ENCODE results near the gene AGAP3. TPM values are rescaled to one million over a fixed set of nuclear protein-coding genes. Genes with fewer than 3 reads are reported as not detected.

Gene AGAP3
- total and polyA plus RNA-seq, 4 donors = 3.9 to 27.0 (median 17.6) TPM

DNA sequence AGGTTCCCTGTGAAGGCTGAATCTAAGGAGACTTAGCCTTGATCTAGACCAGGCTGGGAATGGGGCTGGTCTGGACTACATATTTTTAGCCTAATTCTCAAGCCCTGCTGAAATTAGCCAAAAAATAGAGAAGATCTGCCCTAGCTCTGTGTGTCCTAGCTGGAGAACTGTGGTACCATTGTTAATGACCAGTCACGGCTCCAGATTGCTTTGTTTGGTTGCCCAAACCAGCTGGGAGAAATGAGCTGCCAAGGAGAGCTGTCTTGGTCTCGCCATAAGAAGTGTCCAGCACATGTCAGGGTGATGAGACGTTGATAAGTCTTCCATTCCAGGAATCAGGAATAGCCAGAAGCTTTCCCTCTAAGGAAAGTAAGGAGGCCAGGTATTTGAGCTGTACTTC, 60.5 kb downstream of the AGAP3 start:
- H3K4me3 ChIP-seq (ENCODE audit: low read depth in 1 of 3, low read length in 3 of 3) = no peak overlapping the region
- no peak overlapping the region for H3K9ac ChIP-seq (ENCODE audit: low read depth in 1 of 2, low read length in 2 of 2)
- DNase-seq (ENCODE audit: low spot score) = no peak
- WGBS = 86% methylated on average over 3 of the region's 3 CpGs
- H3K27me3 ChIP-seq (ENCODE audit: control insufficient read depth in 4 of 4, insufficient read depth in 4 of 4, low read length in 3 of 4) = peaks cover 0 to 2% (median 0%) of the 10 kb centered on the region in 4 donors
- no peak overlapping the region for H3K27ac ChIP-seq (ENCODE audit: low read depth in 1 of 2, low read length in 2 of 2)
- H3K36me3 ChIP-seq (ENCODE audit: control insufficient read depth in 4 of 4, insufficient read depth in 3 of 4, low read depth in 1 of 4, low read length in 3 of 4) = peaks cover 2 to 29% (median 13%) of the 10 kb centered on the region in 4 donors
- H3K4me1 ChIP-seq (ENCODE audit: control insufficient read depth in 4 of 4, insufficient read depth in 4 of 4, low read length in 3 of 4) = no peaks in the 10 kb centered on the region
- no peaks in the 10 kb centered on the region for H3K9me3 ChIP-seq (ENCODE audit: control insufficient read depth in 4 of 4, low read length in 3 of 4)
- no peak for TF ChIP-seq FOXA2 (IDR thresholded peaks at IDR 0.05)
- TF ChIP-seq, protein P1, sequence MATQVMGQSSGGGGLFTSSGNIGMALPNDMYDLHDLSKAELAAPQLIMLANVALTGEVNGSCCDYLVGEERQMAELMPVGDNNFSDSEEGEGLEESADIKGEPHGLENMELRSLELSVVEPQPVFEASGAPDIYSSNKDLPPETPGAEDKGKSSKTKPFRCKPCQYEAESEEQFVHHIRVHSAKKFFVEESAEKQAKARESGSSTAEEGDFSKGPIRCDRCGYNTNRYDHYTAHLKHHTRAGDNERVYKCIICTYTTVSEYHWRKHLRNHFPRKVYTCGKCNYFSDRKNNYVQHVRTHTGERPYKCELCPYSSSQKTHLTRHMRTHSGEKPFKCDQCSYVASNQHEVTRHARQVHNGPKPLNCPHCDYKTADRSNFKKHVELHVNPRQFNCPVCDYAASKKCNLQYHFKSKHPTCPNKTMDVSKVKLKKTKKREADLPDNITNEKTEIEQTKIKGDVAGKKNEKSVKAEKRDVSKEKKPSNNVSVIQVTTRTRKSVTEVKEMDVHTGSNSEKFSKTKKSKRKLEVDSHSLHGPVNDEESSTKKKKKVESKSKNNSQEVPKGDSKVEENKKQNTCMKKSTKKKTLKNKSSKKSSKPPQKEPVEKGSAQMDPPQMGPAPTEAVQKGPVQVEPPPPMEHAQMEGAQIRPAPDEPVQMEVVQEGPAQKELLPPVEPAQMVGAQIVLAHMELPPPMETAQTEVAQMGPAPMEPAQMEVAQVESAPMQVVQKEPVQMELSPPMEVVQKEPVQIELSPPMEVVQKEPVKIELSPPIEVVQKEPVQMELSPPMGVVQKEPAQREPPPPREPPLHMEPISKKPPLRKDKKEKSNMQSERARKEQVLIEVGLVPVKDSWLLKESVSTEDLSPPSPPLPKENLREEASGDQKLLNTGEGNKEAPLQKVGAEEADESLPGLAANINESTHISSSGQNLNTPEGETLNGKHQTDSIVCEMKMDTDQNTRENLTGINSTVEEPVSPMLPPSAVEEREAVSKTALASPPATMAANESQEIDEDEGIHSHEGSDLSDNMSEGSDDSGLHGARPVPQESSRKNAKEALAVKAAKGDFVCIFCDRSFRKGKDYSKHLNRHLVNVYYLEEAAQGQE (IDR thresholded peaks at IDR 0.05) = no peak
- TF ChIP-seq YY1 (IDR thresholded peaks at IDR 0.05) = no peak
- no peak for TF ChIP-seq EGR1 (IDR thresholded peaks at IDR 0.05; ENCODE audit: low read depth in 2 of 2)
- TF ChIP-seq HNF4A (conservative IDR thresholded peaks at IDR 0.05) = no peak
- no peak for TF ChIP-seq JUND (IDR thresholded peaks at IDR 0.05)
- TF ChIP-seq, protein P2, sequence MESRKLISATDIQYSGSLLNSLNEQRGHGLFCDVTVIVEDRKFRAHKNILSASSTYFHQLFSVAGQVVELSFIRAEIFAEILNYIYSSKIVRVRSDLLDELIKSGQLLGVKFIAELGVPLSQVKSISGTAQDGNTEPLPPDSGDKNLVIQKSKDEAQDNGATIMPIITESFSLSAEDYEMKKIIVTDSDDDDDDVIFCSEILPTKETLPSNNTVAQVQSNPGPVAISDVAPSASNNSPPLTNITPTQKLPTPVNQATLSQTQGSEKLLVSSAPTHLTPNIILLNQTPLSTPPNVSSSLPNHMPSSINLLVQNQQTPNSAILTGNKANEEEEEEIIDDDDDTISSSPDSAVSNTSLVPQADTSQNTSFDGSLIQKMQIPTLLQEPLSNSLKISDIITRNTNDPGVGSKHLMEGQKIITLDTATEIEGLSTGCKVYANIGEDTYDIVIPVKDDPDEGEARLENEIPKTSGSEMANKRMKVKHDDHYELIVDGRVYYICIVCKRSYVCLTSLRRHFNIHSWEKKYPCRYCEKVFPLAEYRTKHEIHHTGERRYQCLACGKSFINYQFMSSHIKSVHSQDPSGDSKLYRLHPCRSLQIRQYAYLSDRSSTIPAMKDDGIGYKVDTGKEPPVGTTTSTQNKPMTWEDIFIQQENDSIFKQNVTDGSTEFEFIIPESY (IDR thresholded peaks at IDR 0.05) = no peak
- no peak for TF ChIP-seq SP1 (IDR thresholded peaks at IDR 0.05)
- TF ChIP-seq RAD21 (IDR thresholded peaks at IDR 0.05) = no peak
- no peak for TF ChIP-seq CTCF (IDR thresholded peaks at IDR 0.05; ENCODE audit: low read depth, low read length, missing input control)
- no peak for TF ChIP-seq FOXA1 (IDR thresholded peaks at IDR 0.05)
- no peak for TF ChIP-seq NR2F2 (IDR thresholded peaks at IDR 0.05)

DNA sequence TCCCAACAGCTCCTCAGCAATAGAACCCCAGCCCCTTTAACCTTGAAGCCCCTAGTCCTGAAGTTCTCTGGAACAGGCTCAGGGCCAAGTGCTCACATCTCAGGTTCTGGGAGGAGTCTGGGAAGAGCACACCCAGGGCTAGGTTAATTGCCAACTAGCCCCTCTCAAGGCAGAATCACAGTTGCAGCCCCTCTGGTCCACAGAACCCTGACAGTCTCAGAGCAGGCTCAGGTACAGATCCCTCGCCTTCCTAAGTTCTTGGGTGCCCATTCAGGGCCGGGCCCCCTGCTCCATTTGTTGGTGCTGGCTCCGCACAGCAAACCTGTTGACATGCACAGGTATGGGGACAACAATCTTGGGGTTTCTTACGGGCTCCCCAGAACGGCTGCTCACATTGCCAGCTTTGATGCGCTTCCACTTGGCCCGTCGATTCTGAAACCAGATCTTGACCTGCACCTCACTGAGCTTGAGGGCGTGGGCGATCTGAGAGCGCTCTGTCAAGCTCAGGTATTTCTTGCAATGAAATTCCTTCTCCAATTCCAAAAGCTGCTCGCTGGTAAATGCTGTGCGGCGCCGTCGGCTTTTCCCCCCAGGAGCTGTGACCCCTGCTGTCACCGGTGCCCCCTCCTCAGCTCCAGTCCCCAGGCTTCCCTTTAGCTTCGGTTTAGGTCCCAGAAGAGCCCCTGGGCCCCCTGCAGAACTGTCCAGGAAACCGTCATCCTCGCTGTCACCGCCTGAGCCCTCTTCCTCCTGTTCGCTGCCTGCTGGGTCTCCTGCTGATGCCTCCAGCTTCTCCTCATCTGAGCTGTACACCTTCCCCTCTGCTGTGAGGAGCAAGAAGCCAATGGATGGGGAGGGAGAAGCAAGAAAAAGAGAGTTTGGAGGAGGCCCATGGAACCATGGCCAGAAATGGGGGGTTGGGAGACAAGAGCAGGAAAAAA, 62.3 kb downstream of the AGAP3 start:
- no peak overlapping the region for H3K9ac ChIP-seq (ENCODE audit: low read depth in 1 of 2, low read length in 2 of 2)
- H3K9me3 ChIP-seq (ENCODE audit: control insufficient read depth in 4 of 4, low read length in 3 of 4) = no peaks in the 10 kb centered on the region
- H3K27me3 ChIP-seq (ENCODE audit: control insufficient read depth in 4 of 4, insufficient read depth in 4 of 4, low read length in 3 of 4) = peaks cover 0 to 2% (median 0%) of the 10 kb centered on the region in 4 donors
- no peak overlapping the region for H3K4me3 ChIP-seq (ENCODE audit: low read depth in 1 of 3, low read length in 3 of 3)
- H3K4me1 ChIP-seq (ENCODE audit: control insufficient read depth in 4 of 4, insufficient read depth in 4 of 4, low read length in 3 of 4) = no peaks in the 10 kb centered on the region
- no peak for DNase-seq (ENCODE audit: low spot score)
- no peak for TF ChIP-seq GABPA (IDR thresholded peaks at IDR 0.05 in 1 of 2, conservative IDR thresholded peaks at IDR 0.05 in 1 of 2)
- TF ChIP-seq ATF3 (IDR thresholded peaks at IDR 0.05) = no peak
- TF ChIP-seq NR2F2 (IDR thresholded peaks at IDR 0.05) = no peak
- TF ChIP-seq, protein P1 (IDR thresholded peaks at IDR 0.05) = no peak
- TF ChIP-seq HNF4A (conservative IDR thresholded peaks at IDR 0.05) = no peak
- no peak for TF ChIP-seq MAX (IDR thresholded peaks at IDR 0.05)
- no peak for TF ChIP-seq HNF4G (IDR thresholded peaks at IDR 0.05)
- 61% methylated on average over 22 of the region's 22 CpGs for WGBS
- H3K36me3 ChIP-seq (ENCODE audit: control insufficient read depth in 4 of 4, insufficient read depth in 3 of 4, low read depth in 1 of 4, low read length in 3 of 4) = peaks cover 0 to 11% (median 6%) of the 10 kb centered on the region in 4 donors
- no peak overlapping the region for H3K27ac ChIP-seq (ENCODE audit: low read depth in 1 of 2, low read length in 2 of 2)
